Measurements from ENCODE around the gene KDM3A. TPM values are rescaled to one million over a fixed set of nuclear protein-coding genes. Genes with fewer than 3 reads are reported as not detected.

The KDM3A gene
- total RNA-seq, 4 donors from 2014 or later = 42.9 to 153 (median 64.9) TPM

- H3K4me1 ChIP-seq = no peaks in the 10 kb centered on the region
- H3K27ac ChIP-seq = no peak overlapping the region
- H3K36me3 ChIP-seq = peaks cover 36% of the 10 kb centered on the region
- 95% methylated on average over 4 of the region's 4 CpGs for WGBS
- no peak for DNase-seq (ENCODE audit: low spot score in 2 of 2)
- H3K9me3 ChIP-seq = no peaks in the 10 kb centered on the region
- H3K4me3 ChIP-seq = no peak overlapping the region
- H3K27me3 ChIP-seq = no peaks in the 10 kb centered on the region
- TF ChIP-seq POLR2A (IDR thresholded peaks at IDR 0.05) = no peak
- no peak for TF ChIP-seq POLR2AphosphoS5 (IDR thresholded peaks at IDR 0.05)
- TF ChIP-seq, protein P1, sequence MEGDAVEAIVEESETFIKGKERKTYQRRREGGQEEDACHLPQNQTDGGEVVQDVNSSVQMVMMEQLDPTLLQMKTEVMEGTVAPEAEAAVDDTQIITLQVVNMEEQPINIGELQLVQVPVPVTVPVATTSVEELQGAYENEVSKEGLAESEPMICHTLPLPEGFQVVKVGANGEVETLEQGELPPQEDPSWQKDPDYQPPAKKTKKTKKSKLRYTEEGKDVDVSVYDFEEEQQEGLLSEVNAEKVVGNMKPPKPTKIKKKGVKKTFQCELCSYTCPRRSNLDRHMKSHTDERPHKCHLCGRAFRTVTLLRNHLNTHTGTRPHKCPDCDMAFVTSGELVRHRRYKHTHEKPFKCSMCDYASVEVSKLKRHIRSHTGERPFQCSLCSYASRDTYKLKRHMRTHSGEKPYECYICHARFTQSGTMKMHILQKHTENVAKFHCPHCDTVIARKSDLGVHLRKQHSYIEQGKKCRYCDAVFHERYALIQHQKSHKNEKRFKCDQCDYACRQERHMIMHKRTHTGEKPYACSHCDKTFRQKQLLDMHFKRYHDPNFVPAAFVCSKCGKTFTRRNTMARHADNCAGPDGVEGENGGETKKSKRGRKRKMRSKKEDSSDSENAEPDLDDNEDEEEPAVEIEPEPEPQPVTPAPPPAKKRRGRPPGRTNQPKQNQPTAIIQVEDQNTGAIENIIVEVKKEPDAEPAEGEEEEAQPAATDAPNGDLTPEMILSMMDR (IDR thresholded peaks at IDR 0.05) = no peak
- TF ChIP-seq EP300 (IDR thresholded peaks at IDR 0.05) = no peak
Observed at GRCh38 chr2:86523491-86523890, 82.3 kb downstream of the KDM3A start.

- H3K27me3 ChIP-seq = no peaks in the 10 kb centered on the region
- H3K4me1 ChIP-seq = no peaks in the 10 kb centered on the region
- TF ChIP-seq POLR2A (IDR thresholded peaks at IDR 0.05) (no peak), POLR2AphosphoS5 (IDR thresholded peaks at IDR 0.05) (no peak), EP300 (IDR thresholded peaks at IDR 0.05) (no peak)
- TF ChIP-seq, protein P1 (IDR thresholded peaks at IDR 0.05) = no peak
- H3K4me3 ChIP-seq = no peak overlapping the region
- DNase-seq (ENCODE audit: low spot score in 2 of 2) = no peak
- H3K27ac ChIP-seq = no peak overlapping the region
- WGBS = 87% methylated on average over 11 of the region's 11 CpGs
- no peaks in the 10 kb centered on the region for H3K9me3 ChIP-seq
- peaks cover 35% of the 10 kb centered on the region for H3K36me3 ChIP-seq
Observed at GRCh38 chr2:86525421-86526340, 84.5 kb downstream of the KDM3A start.

DNA sequence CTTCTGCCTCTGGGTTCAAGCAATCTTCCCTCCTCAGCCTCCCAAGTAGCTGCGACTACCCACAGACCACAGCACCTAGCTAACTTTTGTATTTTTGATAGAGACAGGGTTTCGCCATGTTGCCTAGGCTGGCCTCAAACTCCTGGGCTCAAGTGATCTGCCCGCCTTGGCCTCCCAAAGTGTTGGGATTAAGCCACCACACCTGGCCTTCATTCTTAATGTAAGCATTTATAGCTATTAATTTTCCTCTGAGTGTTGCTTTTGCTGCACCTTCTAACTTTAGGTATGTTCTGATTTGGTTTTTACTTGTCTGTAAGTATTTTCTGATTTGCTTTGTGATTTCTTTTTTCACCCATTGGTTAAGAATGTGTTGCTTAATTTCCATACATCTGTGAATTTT lies 92.4 kb downstream of the KDM3A start:
- no peak for DNase-seq (ENCODE audit: low spot score in 2 of 2)
- WGBS = 95% methylated on average over 3 of the region's 3 CpGs
- Histone ChIP-seq H3K27me3 (no peaks in the 10 kb centered on the region), H3K4me1 (no peaks in the 10 kb centered on the region), H3K36me3 (peaks cover 6% of the 10 kb centered on the region), H3K4me3 (no peak overlapping the region), H3K9me3 (no peaks in the 10 kb centered on the region), H3K27ac (no peak overlapping the region)
- TF ChIP-seq POLR2A (IDR thresholded peaks at IDR 0.05) (no peak), POLR2AphosphoS5 (IDR thresholded peaks at IDR 0.05) (no peak), EP300 (IDR thresholded peaks at IDR 0.05) (no peak)
- TF ChIP-seq, protein P1 (IDR thresholded peaks at IDR 0.05) = no peak

DNA sequence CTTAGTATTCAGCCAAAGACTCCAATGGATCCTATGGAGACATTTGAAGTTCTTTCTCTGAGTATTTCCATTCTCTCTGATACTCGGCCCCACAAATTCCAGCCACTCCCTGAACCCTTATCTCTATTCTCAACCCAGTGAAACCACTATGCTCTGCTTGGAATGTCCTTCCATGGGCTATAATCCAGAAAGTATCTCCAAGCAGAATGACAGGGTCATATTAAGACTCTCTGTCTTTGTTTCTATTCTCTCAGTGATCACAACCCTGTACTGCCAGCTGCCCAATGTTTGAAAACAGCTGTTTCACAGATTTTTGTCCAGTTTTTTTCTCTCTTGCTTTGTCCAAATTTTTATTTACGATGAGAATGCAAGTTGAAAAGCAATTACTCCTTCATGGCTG lies 100.2 kb downstream of the KDM3A start:
- no peak for DNase-seq (ENCODE audit: low spot score in 2 of 2)
- TF ChIP-seq POLR2AphosphoS5 (IDR thresholded peaks at IDR 0.05) = no peak
- TF ChIP-seq POLR2A (IDR thresholded peaks at IDR 0.05) = no peak
- TF ChIP-seq, protein P1 (IDR thresholded peaks at IDR 0.05) = no peak
- no peak for TF ChIP-seq EP300 (IDR thresholded peaks at IDR 0.05)
- Histone ChIP-seq H3K36me3 (peaks cover 7% of the 10 kb centered on the region), H3K27me3 (no peaks in the 10 kb centered on the region), H3K4me3 (no peak overlapping the region), H3K27ac (no peak overlapping the region), H3K4me1 (no peaks in the 10 kb centered on the region), H3K9me3 (no peaks in the 10 kb centered on the region)
- 63% methylated on average over 2 of the region's 2 CpGs for WGBS

Other genes starting within 250 kb of the KDM3A start
- 10 to 100 TPM; 39.5 to 73.2 (median 46.7) TPM for gene IMMT, start 245.9 kb upstream of the KDM3A start, total RNA-seq
- gene MRPL35, start 241.9 kb upstream of the KDM3A start, total RNA-seq = 10 to 100 TPM; 10.7 to 28.1 (median 24.2) TPM
- 1 to 10 TPM in 3 of 4 donors, under 1 TPM in 1; 0.34 to 5.2 (median 2.4) TPM for gene REEP1, start 103.7 kb upstream of the KDM3A start, total RNA-seq
- 100 to 1,000 TPM in 1 of 4 donors, 10 to 100 TPM in 3; 77.5 to 104 (median 92.4) TPM for gene CHMP3, start 122.1 kb downstream of the KDM3A start, total RNA-seq
- gene RNF103, start 182.5 kb downstream of the KDM3A start, total RNA-seq = 10 to 100 TPM; 24.7 to 48.8 (median 31.8) TPM

All from suprapubic skin (tissue), 4 donors.